Stomach (tissue), 4 donors: ENCODE measurements around the gene TSTD1.

Experiments used
- EP300 ChIP-seq: sonication (generic); formaldehyde crosslinking; IDR thresholded peaks from one replicate; pipeline ENCODE4 v1.6.1; 2017; ENCODE audit warnings: antibody characterized with exemption
- POLR2A ChIP-seq, 4 donors: fragments of 450-650 bp; IDR thresholded peaks; one replicate each; pipeline ENCODE4 v1.6.1; 2016; ENCODE audit warnings: antibody characterized with exemption in 4 of 4, control low read depth in 2 of 4, mild to moderate bottlenecking in 1 of 4, moderate library complexity in 1 of 4
- TF ChIP-seq, protein P1 (sequence below), 7 experiments: fragments of 450-650 bp in 4 of 7; fragments of 200-600 bp in 3 of 7; sonication (generic) in 3 of 7; IDR thresholded peaks; one replicate each; pipeline ENCODE4 v1.5.1; 2016 to 2019; ENCODE audit warnings: antibody characterized with exemption in 7 of 7, control low read depth in 2 of 7, mild to moderate bottlenecking in 1 of 7

DNA sequence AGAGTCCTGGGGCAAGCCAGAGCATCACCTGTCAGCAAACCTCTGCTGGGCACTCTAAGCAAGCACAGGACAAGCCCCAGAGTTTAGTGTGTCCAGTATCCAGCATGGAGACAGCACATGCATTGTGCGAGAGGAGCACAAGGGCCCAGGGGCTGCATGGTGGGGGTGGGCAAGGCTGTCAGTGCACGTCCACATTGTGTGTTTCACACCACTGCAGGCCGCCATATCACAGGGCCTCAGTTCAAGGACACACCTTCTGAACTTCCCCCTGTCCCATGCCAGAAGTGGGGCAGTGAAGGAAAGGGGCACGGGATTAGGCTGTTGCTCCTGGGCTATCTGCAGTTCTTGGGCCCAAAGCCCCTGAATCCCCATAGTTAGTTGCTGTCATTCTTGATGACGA, 782 bp upstream of the TSTD1 start:
- TF ChIP-seq, protein P1, sequence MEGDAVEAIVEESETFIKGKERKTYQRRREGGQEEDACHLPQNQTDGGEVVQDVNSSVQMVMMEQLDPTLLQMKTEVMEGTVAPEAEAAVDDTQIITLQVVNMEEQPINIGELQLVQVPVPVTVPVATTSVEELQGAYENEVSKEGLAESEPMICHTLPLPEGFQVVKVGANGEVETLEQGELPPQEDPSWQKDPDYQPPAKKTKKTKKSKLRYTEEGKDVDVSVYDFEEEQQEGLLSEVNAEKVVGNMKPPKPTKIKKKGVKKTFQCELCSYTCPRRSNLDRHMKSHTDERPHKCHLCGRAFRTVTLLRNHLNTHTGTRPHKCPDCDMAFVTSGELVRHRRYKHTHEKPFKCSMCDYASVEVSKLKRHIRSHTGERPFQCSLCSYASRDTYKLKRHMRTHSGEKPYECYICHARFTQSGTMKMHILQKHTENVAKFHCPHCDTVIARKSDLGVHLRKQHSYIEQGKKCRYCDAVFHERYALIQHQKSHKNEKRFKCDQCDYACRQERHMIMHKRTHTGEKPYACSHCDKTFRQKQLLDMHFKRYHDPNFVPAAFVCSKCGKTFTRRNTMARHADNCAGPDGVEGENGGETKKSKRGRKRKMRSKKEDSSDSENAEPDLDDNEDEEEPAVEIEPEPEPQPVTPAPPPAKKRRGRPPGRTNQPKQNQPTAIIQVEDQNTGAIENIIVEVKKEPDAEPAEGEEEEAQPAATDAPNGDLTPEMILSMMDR (IDR thresholded peaks at IDR 0.05) = no peak
- TF ChIP-seq POLR2A (IDR thresholded peaks at IDR 0.05) (no peak), EP300 (no peak)
